IPS-18c (cell line): Measurements from ENCODE around the gene CDC5L.

Experiments
- H3K4me3 ChIP-seq: 2 replicates; pipeline ENCODE4 v1.7.0; 2013; ENCODE audit warnings: low read depth, mild to moderate bottlenecking, low read length, moderate library complexity; ENCODE audit not compliant: insufficient read depth
- H3K9me3 ChIP-seq: one replicate; pipeline ENCODE4 v1.6.1; 2013; ENCODE audit warnings: mild to moderate bottlenecking, low read length, moderate library complexity; ENCODE audit not compliant: control insufficient read depth, insufficient read depth

CDC5L gene

GRCh38 chr6:44363377-44363926, 24.1 kb upstream of the CDC5L start:
- no peaks in the 10 kb centered on the region for H3K9me3 ChIP-seq
- H3K4me3 ChIP-seq = no peak overlapping the region

- Histone ChIP-seq H3K4me3 (no peak overlapping the region), H3K9me3 (no peaks in the 10 kb centered on the region)
Observed at GRCh38 chr6:44366781-44367180, 20.7 kb upstream of the CDC5L start.

DNA sequence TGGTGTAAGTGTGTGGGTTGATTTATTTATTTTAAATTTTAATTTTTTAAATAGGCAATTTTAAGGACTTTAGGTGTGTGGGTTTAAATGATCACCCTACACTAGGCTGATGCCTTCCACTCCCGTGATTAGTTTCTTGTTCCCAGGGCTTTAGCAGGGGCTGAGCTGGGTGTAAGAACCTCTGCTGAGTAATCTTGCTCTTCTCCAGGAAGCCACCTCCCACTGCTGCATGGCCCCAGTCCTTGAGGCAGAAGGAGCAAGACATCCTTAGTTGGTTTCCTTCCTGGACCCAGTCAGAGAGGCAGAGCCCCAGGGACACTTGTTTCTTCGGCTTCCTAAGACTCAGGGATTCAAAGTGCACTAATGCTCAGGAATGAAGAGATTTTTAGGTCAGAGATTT, 19.8 kb upstream of the CDC5L start:
- H3K9me3 ChIP-seq = no peaks in the 10 kb centered on the region

DNA sequence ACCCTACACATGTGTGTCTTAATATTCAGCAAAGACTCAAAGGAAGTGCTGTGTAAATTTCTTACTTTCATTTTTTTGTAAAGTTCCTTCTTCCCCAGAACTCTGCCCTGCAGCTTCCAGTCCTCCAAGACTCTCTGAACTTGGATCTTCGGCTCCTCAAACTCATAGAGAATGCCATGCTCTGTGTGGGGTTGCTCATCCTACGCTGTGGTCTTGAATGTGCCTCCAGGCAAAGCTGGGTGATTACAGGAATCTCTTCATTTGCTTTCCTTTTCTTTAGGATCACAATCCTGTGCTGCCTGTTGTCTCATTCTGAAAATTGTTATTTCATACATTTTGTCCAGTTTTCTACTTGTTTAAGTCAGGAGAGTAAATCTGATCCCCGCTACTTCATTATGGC, 14.5 kb upstream of the CDC5L start:
- Histone ChIP-seq H3K4me3 (no peak overlapping the region), H3K9me3 (no peaks in the 10 kb centered on the region)

More for the DNA sequence above, 19.8 kb upstream of the CDC5L start:
- no peak overlapping the region for H3K4me3 ChIP-seq

- H3K4me3 ChIP-seq = no peak overlapping the region
- no peaks in the 10 kb centered on the region for H3K9me3 ChIP-seq
Observed at GRCh38 chr6:44373787-44374186, 13.7 kb upstream of the CDC5L start.

DNA sequence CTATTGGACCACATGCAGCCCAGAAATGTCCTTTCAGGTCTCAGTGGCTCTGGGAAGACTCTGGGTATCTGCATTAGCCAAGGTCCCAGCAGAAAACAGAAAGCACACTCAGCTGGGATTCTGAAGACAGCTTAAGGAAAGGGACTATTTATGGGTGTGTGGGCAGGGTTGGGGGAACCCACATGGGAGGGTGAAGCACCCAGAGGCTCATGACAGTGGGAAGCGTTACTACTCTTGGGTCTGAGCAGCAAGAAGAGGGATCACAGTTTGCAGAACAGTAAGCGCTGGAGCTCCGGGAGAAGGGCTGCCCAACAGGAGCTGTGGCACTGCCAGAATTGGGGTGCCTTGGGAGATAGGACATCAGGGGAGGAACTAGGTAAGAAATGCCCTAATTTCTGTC, 12.4 kb upstream of the CDC5L start:
- no peak overlapping the region for H3K4me3 ChIP-seq

DNA sequence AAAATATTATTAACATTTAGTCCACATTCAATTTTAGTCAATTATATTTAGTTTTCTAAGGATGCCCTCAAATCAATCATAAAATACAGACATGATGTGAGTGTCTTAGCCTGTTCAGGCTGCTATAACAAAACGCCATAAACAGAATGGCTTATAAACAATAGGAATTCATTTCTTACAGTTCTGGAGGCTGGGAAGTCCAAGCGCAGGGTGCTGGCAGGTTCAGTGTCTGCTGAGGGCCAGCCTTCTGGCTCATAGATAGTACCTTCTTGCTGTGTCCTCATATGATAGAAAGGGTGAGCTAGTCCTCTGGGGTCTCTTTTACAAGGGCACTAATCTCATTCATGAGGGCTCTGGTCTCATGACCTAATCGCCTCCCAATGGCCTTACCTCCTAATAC, 10.0 kb upstream of the CDC5L start:
- Histone ChIP-seq H3K4me3 (no peak overlapping the region), H3K9me3 (no peaks in the 10 kb centered on the region)

More for the DNA sequence above, 12.4 kb upstream of the CDC5L start:
- no peaks in the 10 kb centered on the region for H3K9me3 ChIP-seq

DNA sequence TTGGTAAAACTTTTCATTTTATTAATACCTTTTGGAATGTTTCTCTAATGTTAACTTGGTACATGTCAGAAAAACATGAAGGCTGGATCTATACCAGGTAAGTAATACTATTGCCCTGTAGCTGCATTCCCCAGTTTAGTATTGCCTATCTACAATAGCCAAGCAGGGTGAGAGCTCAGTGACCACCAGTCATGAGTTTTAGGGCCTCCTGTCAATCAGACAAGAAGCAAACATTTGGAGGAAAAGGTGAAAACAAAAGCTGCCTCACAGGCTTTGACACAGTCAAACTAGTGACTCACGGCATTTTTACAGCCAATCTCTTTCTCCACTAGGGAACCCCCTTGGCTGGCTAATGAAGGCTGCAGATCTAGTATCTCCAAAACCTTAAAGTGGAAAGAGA, 9.5 kb upstream of the CDC5L start:
- Histone ChIP-seq H3K4me3 (no peak overlapping the region), H3K9me3 (no peaks in the 10 kb centered on the region)

DNA sequence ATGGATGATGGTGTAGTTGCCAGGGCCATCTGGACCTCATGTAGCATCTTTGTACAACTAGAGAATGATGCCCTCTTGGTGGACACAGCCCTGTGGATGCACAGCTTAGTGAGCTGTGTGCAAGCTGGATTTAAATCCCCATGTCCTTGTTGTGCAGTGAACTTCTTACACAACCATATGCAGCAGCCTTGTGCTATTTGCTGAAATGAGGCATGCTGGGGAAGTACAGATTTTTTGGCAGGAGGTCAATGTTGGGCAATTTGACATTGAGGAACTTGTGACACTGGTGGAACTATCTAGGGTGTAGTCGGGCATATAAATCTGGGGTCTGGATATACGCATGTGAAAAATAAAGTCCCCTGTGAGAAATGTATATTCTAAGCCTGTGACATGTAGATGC, 5.8 kb upstream of the CDC5L start:
- H3K9me3 ChIP-seq = no peaks in the 10 kb centered on the region
- H3K4me3 ChIP-seq = no peak overlapping the region

- Histone ChIP-seq H3K9me3 (no peaks in the 10 kb centered on the region), H3K4me3 (peak overlapping the region; percentile 78)
Observed at GRCh38 chr6:44386364-44386928, 1.1 kb upstream of the CDC5L start.

GRCh38 chr6:44386929-44387345, 569 bp upstream of the CDC5L start:
- no peaks in the 10 kb centered on the region for H3K9me3 ChIP-seq
- peak overlapping the region; percentile 78 for H3K4me3 ChIP-seq

- H3K4me3 ChIP-seq = peak overlapping the region; percentile 78
Observed at GRCh38 chr6:44388135-44388487, 605 bp downstream of the CDC5L start.

DNA sequence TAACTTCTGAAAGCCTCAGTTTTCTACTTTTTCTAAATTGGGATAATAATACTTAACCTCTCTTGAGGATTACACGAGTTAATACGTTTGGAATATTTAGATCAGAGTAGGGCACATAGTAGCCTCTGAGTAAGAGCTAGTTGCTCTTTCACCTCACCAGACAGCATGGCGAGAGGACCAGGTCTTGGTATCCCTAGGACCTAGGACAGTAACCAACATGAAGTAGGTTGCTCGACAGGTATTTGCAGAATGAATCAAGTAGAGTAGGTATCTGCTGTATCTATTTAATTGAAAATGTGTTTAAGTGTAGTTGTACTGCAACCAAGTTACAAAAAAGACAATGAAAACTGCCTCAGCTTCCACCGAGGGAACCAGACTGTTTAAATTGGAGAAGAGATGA, 1.4 kb downstream of the CDC5L start:
- no peaks in the 10 kb centered on the region for H3K9me3 ChIP-seq
- H3K4me3 ChIP-seq = no peak overlapping the region

More at GRCh38 chr6:44388135-44388487, 605 bp downstream of the CDC5L start:
- no peaks in the 10 kb centered on the region for H3K9me3 ChIP-seq

- no peak overlapping the region for H3K4me3 ChIP-seq
- no peaks in the 10 kb centered on the region for H3K9me3 ChIP-seq
Observed at GRCh38 chr6:44390158-44390683, 2.7 kb downstream of the CDC5L start.

- no peak overlapping the region for H3K4me3 ChIP-seq
- no peaks in the 10 kb centered on the region for H3K9me3 ChIP-seq
Observed at GRCh38 chr6:44395501-44395900, 8.0 kb downstream of the CDC5L start.

GRCh38 chr6:44396968-44397367, 9.5 kb downstream of the CDC5L start:
- Histone ChIP-seq H3K9me3 (no peaks in the 10 kb centered on the region), H3K4me3 (no peak overlapping the region)

- no peak overlapping the region for H3K4me3 ChIP-seq
- no peaks in the 10 kb centered on the region for H3K9me3 ChIP-seq
Observed at GRCh38 chr6:44397424-44398164, 10.1 kb downstream of the CDC5L start.

DNA sequence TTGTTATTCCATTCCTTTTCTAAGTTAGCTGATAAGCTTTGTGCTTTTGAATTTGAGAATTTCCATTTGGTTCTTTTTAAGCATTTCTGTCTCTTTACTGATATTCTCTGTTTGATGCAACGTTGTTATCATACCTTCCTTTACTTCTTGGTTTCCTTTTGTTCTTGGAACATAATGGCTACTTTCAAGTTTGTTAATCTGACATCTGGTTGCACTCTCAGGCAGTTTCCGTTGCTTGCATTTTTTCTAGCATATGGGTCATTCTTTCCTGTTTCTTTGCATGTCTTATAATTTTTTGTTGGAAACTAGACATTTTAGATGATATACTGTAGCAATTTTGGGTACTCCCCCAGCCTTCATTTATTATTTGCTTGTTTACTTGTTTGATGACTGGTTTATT, 12.5 kb downstream of the CDC5L start:
- Histone ChIP-seq H3K4me3 (no peak overlapping the region), H3K9me3 (no peaks in the 10 kb centered on the region)
